Stimulated activated CD8-positive, alpha-beta memory T cell treated with anti-CD3 and anti-CD28 coated beads, Interleukin-12 subunit alpha, Interleukin-12 subunit beta, amount 100 ng/mL, for 1 hour (primary cell): ENCODE measurements around the gene CRYBG3.

Source experiments
- DNase-seq: peaks from one replicate; pipeline ENCODE4 v3.0.0-alpha.2; 2020; ENCODE audit warnings: low read depth

Gene CRYBG3

GRCh38 chr3:97948351-97949109 is 126.7 kb downstream of the CRYBG3 start:
- no peak for DNase-seq

- DNase-seq: no peak
Measured at GRCh38 chr3:97949110-97949485, 127.3 kb downstream of the CRYBG3 start.

GRCh38 chr3:97949743-97950142 is 127.9 kb downstream of the CRYBG3 start:
- DNase-seq: no peak

GRCh38 chr3:97950360-97950759 is 128.5 kb downstream of the CRYBG3 start:
- no peak for DNase-seq

GRCh38 chr3:97952280-97952679 is 130.5 kb downstream of the CRYBG3 start:
- DNase-seq: no peak

GRCh38 chr3:97952872-97953271 is 131.1 kb downstream of the CRYBG3 start:
- no peak for DNase-seq

- no peak for DNase-seq
Measured at GRCh38 chr3:97954228-97954827, 132.5 kb downstream of the CRYBG3 start.

- no peak for DNase-seq
Measured at GRCh38 chr3:97956051-97956450, 134.2 kb downstream of the CRYBG3 start.

GRCh38 chr3:97957617-97958311 is 136.0 kb downstream of the CRYBG3 start:
- DNase-seq: no peak

GRCh38 chr3:97958396-97958795 is 136.6 kb downstream of the CRYBG3 start:
- DNase-seq: no peak

- DNase-seq: no peak
Measured at GRCh38 chr3:97958796-97959195, 137.0 kb downstream of the CRYBG3 start.

GRCh38 chr3:97959872-97960271 is 138.1 kb downstream of the CRYBG3 start:
- DNase-seq: no peak

- DNase-seq: no peak
Measured at GRCh38 chr3:97960551-97960950, 138.7 kb downstream of the CRYBG3 start.

- no peak for DNase-seq
Measured at GRCh38 chr3:97960993-97961766, 139.4 kb downstream of the CRYBG3 start.

- no peak for DNase-seq
Measured at GRCh38 chr3:97967966-97968365, 146.2 kb downstream of the CRYBG3 start.

- DNase-seq: no peak
Measured at GRCh38 chr3:97968376-97968775, 146.6 kb downstream of the CRYBG3 start.

- no peak for DNase-seq
Measured at GRCh38 chr3:97969541-97969940, 147.7 kb downstream of the CRYBG3 start.

GRCh38 chr3:97970156-97970555 is 148.3 kb downstream of the CRYBG3 start:
- DNase-seq: no peak

- DNase-seq: no peak
Measured at GRCh38 chr3:97970956-97971620, 149.3 kb downstream of the CRYBG3 start.

- peak; percentile 69 for DNase-seq
Measured at GRCh38 chr3:97971679-97972567, 150.1 kb downstream of the CRYBG3 start, which contains the start of gene RIOX2. Gene RIOX2, minus strand, starts transcription at chr3:97972431. Its CDS starts 4,838 bp downstream, at chr3:97967593.

GRCh38 chr3:97972976-97973375 is 151.2 kb downstream of the CRYBG3 start:
- no peak for DNase-seq
